ENCODE measurements around the gene C5orf47. TPM values are rescaled to one million over a fixed set of nuclear protein-coding genes. Genes with fewer than 3 reads are reported as not detected.

The C5orf47 gene
- total RNA-seq, 1 experiment from 2014 or later = not detected

DNA sequence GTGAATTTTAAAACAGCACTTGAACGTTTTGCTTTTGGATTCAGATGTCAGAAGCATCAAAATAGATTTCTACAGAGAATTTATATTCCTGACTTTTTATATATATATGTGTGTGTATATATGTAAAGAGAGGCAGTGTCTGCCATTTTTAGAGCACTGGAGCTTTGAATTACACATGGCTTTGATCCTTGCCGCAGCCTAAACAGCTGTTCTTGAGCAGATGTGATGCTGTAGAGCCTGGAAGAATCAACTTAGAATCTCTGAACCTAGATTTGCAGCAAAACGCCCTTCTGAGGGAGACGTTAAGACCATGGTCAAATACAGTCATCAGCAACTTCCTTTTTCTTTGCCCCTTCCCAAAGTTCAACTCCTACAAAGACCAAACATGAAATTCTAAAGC is 21.7 kb upstream of the C5orf47 start:
- Histone ChIP-seq H3K4me1 (ENCODE audit: low read length) (no peaks in the 10 kb centered on the region), H3K9me2 (replicated peaks; ENCODE audit: insufficient read depth, low read length) (no peaks in the 10 kb centered on the region), H3K9me3 (ENCODE audit: low read length) (no peaks in the 10 kb centered on the region), H3K36me3 (ENCODE audit: insufficient read depth, low read length) (no peaks in the 10 kb centered on the region), H3K4me2 (ENCODE audit: low read depth, low read length, poor library complexity, severe bottlenecking) (no peak overlapping the region), H3K27me3 (ENCODE audit: low read length) (no peaks in the 10 kb centered on the region), H3K79me2 (ENCODE audit: low read length) (no peaks in the 10 kb centered on the region), H3K4me3 (ENCODE audit: low read length) (no peak overlapping the region), H3K27ac (ENCODE audit: low read length) (no peak overlapping the region), H4K20me1 (ENCODE audit: insufficient read depth, low read depth, low read length) (no peaks in the 10 kb centered on the region), H2AFZ (ENCODE audit: low read length) (no peak overlapping the region), H3K9ac (ENCODE audit: low read length) (no peak overlapping the region)
- no peak for DNase-seq

DNA sequence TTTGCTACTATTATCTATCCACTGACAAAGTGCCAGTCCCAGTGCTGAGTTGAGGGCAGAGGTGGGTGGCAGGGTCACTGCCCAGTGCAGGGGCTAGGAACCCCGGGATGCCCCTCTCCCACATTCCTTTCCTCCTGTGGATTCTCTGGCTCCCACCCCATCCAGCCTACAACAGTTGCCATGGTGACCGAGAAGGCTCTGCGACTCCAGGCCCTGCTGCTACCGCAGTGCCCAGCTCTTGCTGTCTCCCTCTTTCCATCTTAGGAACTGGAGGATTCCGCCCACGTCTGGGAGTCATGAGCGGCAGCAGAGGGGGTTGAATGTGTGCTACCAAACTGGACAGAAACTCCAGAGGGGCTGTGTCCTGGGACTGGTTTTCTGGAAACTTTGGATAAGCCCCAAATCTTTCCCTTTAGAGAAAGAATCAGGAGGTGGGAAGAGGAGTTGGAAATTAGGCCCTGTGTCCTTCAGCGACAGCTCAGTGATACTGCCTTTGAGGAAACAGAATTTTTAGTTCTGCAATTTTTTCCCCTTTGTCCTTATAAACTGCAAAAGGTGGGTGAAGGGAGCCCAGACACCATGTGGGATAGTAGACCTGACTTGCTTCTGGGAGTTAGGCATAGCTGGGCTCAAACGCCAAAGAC is 20.7 kb upstream of the C5orf47 start:
- Histone ChIP-seq H3K4me3 (ENCODE audit: low read length) (no peak overlapping the region), H3K9me3 (ENCODE audit: low read length) (no peaks in the 10 kb centered on the region), H2AFZ (ENCODE audit: low read length) (no peak overlapping the region), H3K9ac (ENCODE audit: low read length) (no peak overlapping the region), H3K27me3 (ENCODE audit: low read length) (no peaks in the 10 kb centered on the region), H3K4me1 (ENCODE audit: low read length) (no peaks in the 10 kb centered on the region), H3K79me2 (ENCODE audit: low read length) (no peaks in the 10 kb centered on the region), H3K27ac (ENCODE audit: low read length) (no peak overlapping the region), H4K20me1 (ENCODE audit: insufficient read depth, low read depth, low read length) (no peaks in the 10 kb centered on the region), H3K36me3 (ENCODE audit: insufficient read depth, low read length) (no peaks in the 10 kb centered on the region), H3K9me2 (replicated peaks; ENCODE audit: insufficient read depth, low read length) (no peaks in the 10 kb centered on the region), H3K4me2 (ENCODE audit: low read depth, low read length, poor library complexity, severe bottlenecking) (no peak overlapping the region)
- DNase-seq = no peak

DNA sequence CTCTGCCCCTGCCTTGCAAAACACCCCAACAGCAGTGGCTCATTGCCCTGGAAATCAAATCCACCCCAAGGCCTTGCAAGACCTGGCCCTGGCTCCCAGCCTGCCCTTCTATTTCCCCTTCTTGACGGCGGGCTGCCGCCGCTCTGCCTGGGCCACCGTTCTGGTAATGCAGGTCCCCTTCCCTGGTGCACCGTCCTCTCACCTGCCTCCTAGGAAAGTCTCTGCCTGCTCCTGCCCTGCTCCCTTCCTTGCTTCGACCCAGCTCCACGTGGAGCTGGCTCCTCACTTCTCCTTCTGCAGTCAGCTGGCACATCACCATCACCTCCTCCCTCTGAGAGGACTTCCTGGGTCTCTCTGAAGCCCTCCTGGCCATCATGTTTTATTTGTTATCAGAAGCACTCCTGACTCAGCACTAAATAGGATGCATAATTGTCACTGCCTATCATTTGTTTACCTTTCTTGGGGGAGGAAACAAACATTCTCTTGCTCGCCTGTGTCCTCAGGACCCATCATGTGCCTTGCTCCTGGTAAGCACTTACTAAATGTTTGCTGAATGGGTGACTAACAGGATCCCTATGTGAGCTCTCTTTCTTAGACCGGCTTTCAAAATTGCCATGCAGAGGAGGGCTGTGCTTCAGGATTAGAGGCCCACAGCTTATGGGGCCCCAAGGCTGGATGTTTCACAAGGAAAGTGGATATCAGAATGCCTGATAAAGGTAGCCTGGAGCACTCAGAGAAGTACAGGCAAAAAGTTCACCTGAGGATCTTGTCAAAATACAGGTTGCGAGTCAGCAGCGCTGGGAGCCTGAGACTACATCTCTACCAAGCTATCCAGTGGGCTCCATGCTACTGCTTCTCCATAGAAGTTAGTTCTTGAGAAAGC is 19.6 kb upstream of the C5orf47 start:
- Histone ChIP-seq H3K4me2 (ENCODE audit: low read depth, low read length, poor library complexity, severe bottlenecking) (no peak overlapping the region), H3K4me1 (ENCODE audit: low read length) (no peaks in the 10 kb centered on the region), H2AFZ (ENCODE audit: low read length) (no peak overlapping the region), H3K9ac (ENCODE audit: low read length) (no peak overlapping the region), H3K4me3 (ENCODE audit: low read length) (no peak overlapping the region), H3K79me2 (ENCODE audit: low read length) (no peaks in the 10 kb centered on the region), H3K27me3 (ENCODE audit: low read length) (no peaks in the 10 kb centered on the region), H3K9me3 (ENCODE audit: low read length) (no peaks in the 10 kb centered on the region), H4K20me1 (ENCODE audit: insufficient read depth, low read depth, low read length) (no peaks in the 10 kb centered on the region), H3K36me3 (ENCODE audit: insufficient read depth, low read length) (no peaks in the 10 kb centered on the region), H3K27ac (ENCODE audit: low read length) (no peak overlapping the region), H3K9me2 (replicated peaks; ENCODE audit: insufficient read depth, low read length) (no peaks in the 10 kb centered on the region)
- DNase-seq = no peak

DNA sequence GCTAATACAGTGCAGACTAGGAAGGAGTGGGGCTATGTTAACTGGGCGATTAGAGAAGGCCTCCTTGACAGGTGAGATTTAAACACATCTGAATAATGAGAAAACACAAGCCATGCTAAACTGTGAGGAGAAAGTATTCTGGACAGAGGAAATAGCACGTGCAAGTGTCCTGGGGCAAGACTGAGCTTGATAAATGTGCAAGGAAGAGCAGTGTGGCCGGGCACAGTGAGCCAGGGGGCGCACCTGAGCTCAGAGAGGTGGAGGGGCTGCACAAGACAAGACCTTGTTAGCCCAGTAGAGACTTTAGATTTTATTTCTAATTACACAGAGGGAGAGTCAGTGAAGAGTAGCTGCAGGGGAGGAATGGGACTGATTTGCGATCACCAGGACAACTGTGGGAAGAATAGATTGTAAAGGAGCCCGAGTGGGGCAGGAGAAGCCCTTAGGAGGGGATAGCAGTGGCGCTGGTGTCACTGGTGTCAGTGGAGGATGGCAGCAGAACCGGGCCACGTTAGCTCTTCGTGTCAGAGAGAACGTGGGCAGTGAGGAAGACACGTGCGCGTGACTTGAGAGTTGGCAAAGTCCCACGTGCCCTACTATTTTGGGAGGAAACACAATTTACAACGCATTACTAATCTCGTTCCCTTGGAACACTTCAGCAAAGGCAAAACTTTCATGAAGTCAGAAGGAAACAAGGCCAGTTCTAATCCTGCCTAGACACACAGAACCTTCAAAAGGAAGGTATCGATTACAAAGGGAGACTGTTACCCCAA is 17.9 kb upstream of the C5orf47 start:
- Histone ChIP-seq H3K4me3 (ENCODE audit: low read length) (no peak overlapping the region), H3K36me3 (ENCODE audit: insufficient read depth, low read length) (no peaks in the 10 kb centered on the region), H3K79me2 (ENCODE audit: low read length) (no peaks in the 10 kb centered on the region), H3K9ac (ENCODE audit: low read length) (no peak overlapping the region), H3K4me1 (ENCODE audit: low read length) (no peaks in the 10 kb centered on the region), H3K9me2 (replicated peaks; ENCODE audit: insufficient read depth, low read length) (no peaks in the 10 kb centered on the region), H3K9me3 (ENCODE audit: low read length) (no peaks in the 10 kb centered on the region), H3K4me2 (ENCODE audit: low read depth, low read length, poor library complexity, severe bottlenecking) (no peak overlapping the region), H3K27ac (ENCODE audit: low read length) (no peak overlapping the region), H2AFZ (ENCODE audit: low read length) (no peak overlapping the region), H3K27me3 (ENCODE audit: low read length) (no peaks in the 10 kb centered on the region), H4K20me1 (ENCODE audit: insufficient read depth, low read depth, low read length) (no peaks in the 10 kb centered on the region)
- DNase-seq = peak; percentile 58

DNA sequence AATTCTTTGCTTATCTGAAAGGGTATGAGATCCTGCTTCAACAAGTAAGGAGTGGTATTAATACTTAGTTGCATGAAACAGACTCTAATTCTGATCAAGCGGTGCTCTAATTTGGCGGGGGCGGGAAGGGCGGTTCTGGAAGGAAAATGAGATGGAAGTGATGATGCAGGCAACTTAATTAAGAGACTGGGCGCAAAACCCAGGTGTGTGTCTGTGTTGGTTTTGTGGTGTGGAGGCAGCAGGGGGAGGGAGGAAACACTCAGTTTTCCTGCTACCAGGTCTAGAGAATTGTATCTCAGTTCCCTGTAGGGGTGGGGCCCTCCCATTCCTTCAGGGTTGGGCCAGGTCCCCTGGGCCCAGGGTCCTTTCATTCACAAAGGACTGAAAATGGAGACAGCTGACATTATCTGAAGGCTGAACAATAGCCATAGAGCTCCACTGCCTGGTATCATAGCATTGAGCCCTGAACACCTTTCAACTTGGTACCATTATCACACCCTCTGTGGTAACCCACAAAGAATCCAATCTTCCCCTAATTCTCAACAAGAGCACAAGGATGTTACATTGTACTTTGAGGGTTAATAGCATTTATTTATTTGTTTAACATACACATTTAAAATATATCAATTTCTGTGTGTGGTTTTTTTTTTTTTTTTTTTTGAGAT is 17.2 kb upstream of the C5orf47 start:
- Histone ChIP-seq H3K4me2 (ENCODE audit: low read depth, low read length, poor library complexity, severe bottlenecking) (no peak overlapping the region), H3K36me3 (ENCODE audit: insufficient read depth, low read length) (no peaks in the 10 kb centered on the region), H3K9ac (ENCODE audit: low read length) (no peak overlapping the region)

DNA sequence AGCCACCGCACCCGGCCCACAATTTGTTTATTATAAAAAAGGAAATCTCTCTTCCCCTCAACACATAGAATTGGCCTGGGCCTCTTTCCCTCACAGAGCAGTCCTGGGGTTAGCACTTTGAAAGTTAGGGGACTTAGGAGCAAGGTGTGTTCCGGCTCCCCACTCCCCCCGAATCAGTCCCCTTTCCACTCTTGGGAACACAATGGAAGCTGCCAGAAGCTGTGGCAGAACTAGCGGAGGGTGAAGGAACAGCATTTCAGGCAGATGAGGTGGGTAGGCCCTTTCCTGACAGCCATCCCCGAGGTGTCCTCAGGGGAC is 16.4 kb upstream of the C5orf47 start:
- Histone ChIP-seq H3K4me1 (ENCODE audit: low read length) (no peaks in the 10 kb centered on the region), H3K36me3 (ENCODE audit: insufficient read depth, low read length) (no peaks in the 10 kb centered on the region), H3K4me3 (ENCODE audit: low read length) (no peak overlapping the region), H3K9me3 (ENCODE audit: low read length) (no peaks in the 10 kb centered on the region), H3K9ac (ENCODE audit: low read length) (no peak overlapping the region), H3K79me2 (ENCODE audit: low read length) (no peaks in the 10 kb centered on the region), H3K9me2 (replicated peaks; ENCODE audit: insufficient read depth, low read length) (no peaks in the 10 kb centered on the region), H3K27me3 (ENCODE audit: low read length) (no peaks in the 10 kb centered on the region), H3K4me2 (ENCODE audit: low read depth, low read length, poor library complexity, severe bottlenecking) (no peak overlapping the region), H2AFZ (ENCODE audit: low read length) (no peak overlapping the region), H3K27ac (ENCODE audit: low read length) (no peak overlapping the region), H4K20me1 (ENCODE audit: insufficient read depth, low read depth, low read length) (no peaks in the 10 kb centered on the region)
- no peak for DNase-seq

More for the DNA sequence above, 17.2 kb upstream of the C5orf47 start:
- H3K4me1 ChIP-seq (ENCODE audit: low read length) = no peaks in the 10 kb centered on the region
- no peak overlapping the region for H3K4me3 ChIP-seq (ENCODE audit: low read length)
- no peak overlapping the region for H2AFZ ChIP-seq (ENCODE audit: low read length)
- H3K9me2 ChIP-seq (replicated peaks; ENCODE audit: insufficient read depth, low read length) = no peaks in the 10 kb centered on the region
- H3K27ac ChIP-seq (ENCODE audit: low read length) = no peak overlapping the region
- no peaks in the 10 kb centered on the region for H3K9me3 ChIP-seq (ENCODE audit: low read length)
- no peaks in the 10 kb centered on the region for H3K79me2 ChIP-seq (ENCODE audit: low read length)
- H4K20me1 ChIP-seq (ENCODE audit: insufficient read depth, low read depth, low read length) = no peaks in the 10 kb centered on the region
- DNase-seq = no peak
- no peaks in the 10 kb centered on the region for H3K27me3 ChIP-seq (ENCODE audit: low read length)

DNA sequence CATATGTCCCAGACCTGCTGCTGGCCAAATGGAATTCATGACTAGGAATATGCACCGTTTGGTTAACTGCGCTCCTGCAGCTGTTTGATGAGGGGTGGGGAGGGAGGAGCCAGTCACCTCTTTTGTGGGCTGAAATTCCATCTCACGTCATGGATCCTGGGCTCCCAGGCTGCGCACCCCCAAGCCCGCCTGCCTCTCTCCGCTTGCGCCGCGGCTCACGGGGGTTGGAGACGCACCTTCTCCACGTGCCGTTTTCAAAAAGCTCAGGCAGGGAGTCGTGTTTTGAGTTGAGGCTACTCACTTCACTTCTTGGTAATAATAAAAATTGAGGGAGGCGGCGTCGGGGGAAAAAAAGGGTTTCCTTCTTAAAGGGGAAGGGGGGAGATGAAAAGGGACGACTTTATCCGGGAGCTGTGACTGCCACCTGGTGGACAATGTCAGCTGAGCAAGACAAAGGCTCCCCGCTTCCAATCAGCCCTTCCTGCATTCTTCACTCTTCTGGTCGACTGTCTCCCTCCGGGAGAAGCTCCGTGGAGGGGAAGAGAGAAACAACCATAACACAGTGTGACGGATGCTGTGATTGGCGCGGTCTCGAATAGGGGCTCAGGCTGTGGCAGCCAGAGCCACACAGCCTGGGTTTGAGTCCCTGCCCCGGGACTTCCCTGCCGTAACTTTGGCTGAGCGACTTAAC is 15.9 kb upstream of the C5orf47 start:
- Histone ChIP-seq H3K4me3 (ENCODE audit: low read length) (no peak overlapping the region), H4K20me1 (ENCODE audit: insufficient read depth, low read depth, low read length) (no peaks in the 10 kb centered on the region), H2AFZ (ENCODE audit: low read length) (no peak overlapping the region), H3K9ac (ENCODE audit: low read length) (no peak overlapping the region), H3K9me2 (replicated peaks; ENCODE audit: insufficient read depth, low read length) (no peaks in the 10 kb centered on the region), H3K4me1 (ENCODE audit: low read length) (no peaks in the 10 kb centered on the region), H3K27ac (ENCODE audit: low read length) (no peak overlapping the region), H3K4me2 (ENCODE audit: low read depth, low read length, poor library complexity, severe bottlenecking) (no peak overlapping the region), H3K79me2 (ENCODE audit: low read length) (no peaks in the 10 kb centered on the region), H3K27me3 (ENCODE audit: low read length) (no peaks in the 10 kb centered on the region), H3K9me3 (ENCODE audit: low read length) (no peaks in the 10 kb centered on the region), H3K36me3 (ENCODE audit: insufficient read depth, low read length) (no peaks in the 10 kb centered on the region)
- DNase-seq = peak; percentile 89
